ENCODE measurements around the gene DNAJC27.

GRCh38 chr2:24994146-24994724 lies 22.5 kb upstream of the DNAJC27 start:
- TF ChIP-seq, protein P1, sequence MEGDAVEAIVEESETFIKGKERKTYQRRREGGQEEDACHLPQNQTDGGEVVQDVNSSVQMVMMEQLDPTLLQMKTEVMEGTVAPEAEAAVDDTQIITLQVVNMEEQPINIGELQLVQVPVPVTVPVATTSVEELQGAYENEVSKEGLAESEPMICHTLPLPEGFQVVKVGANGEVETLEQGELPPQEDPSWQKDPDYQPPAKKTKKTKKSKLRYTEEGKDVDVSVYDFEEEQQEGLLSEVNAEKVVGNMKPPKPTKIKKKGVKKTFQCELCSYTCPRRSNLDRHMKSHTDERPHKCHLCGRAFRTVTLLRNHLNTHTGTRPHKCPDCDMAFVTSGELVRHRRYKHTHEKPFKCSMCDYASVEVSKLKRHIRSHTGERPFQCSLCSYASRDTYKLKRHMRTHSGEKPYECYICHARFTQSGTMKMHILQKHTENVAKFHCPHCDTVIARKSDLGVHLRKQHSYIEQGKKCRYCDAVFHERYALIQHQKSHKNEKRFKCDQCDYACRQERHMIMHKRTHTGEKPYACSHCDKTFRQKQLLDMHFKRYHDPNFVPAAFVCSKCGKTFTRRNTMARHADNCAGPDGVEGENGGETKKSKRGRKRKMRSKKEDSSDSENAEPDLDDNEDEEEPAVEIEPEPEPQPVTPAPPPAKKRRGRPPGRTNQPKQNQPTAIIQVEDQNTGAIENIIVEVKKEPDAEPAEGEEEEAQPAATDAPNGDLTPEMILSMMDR (IDR thresholded peaks at IDR 0.05), result no peak
- TF ChIP-seq POLR2A (IDR thresholded peaks at IDR 0.05), result no peak
- TF ChIP-seq POLR2AphosphoS5 (IDR thresholded peaks at IDR 0.05), result no peak

All from upper lobe of left lung (tissue), 4 donors.